ENCODE measurements around the gene SMPX. TPM values are rescaled to one million over a fixed set of nuclear protein-coding genes. Genes with fewer than 3 reads are reported as not detected.

SMPX gene
- polyA plus RNA-seq, 2 of the 4 experiments (the other 2 are of a cell fraction), result 0.13 to 0.23 TPM

- no peak for FAIRE-seq
- WGBS (ENCODE audit: missing lambda C conversion rate), result 32% methylated on average over 3 of the region's 3 CpGs
- ChIA-PET POLR2A (no interaction called here), CTCF (no interaction called here)
- H3K9me3 ChIP-seq, result no peaks in the 10 kb centered on the region
- TF ChIP-seq RNF2 (IDR thresholded peaks at IDR 0.05; ENCODE audit: borderline replicate concordance, low read depth), result no peak
- TF ChIP-seq E2F6 (IDR thresholded peaks at IDR 0.05; ENCODE audit: borderline replicate concordance, low read depth), result no peak
- TF ChIP-seq ZNF302 (CRISPR knock-in tag; IDR thresholded peaks at IDR 0.05), result no peak
- TF ChIP-seq HEYL (CRISPR knock-in tag; IDR thresholded peaks at IDR 0.05), result no peak
- TF ChIP-seq MAX (IDR thresholded peaks at IDR 0.05), result no peak
- no peak for TF ChIP-seq NR3C1 (IDR thresholded peaks at IDR 0.05)
- no peak for TF ChIP-seq RCOR1 (IDR thresholded peaks at IDR 0.05; ENCODE audit: low read depth, low read length)
- no peak for TF ChIP-seq ZC3H11A (IDR thresholded peaks at IDR 0.05)
- no peak for TF ChIP-seq CTCF (IDR thresholded peaks at IDR 0.05)
- TF ChIP-seq EP300 (IDR thresholded peaks at IDR 0.05), result no peak
- no peak for TF ChIP-seq HOXB13 (CRISPR knock-in tag; IDR thresholded peaks at IDR 0.05; ENCODE audit: low read depth)
- no peak for TF ChIP-seq FOSL2 (IDR thresholded peaks at IDR 0.05)
- TF ChIP-seq FOSL2 (CRISPR knock-in tag; IDR thresholded peaks at IDR 0.05), result no peak
- TF ChIP-seq ESRRA (IDR thresholded peaks at IDR 0.05; ENCODE audit: borderline replicate concordance, low read length), result no peak
- no peak for TF ChIP-seq PHF8 (IDR thresholded peaks at IDR 0.05; ENCODE audit: borderline replicate concordance, low read depth)
- no peak overlapping the region for H3K4me3 ChIP-seq
- H3K27ac ChIP-seq, result no peak overlapping the region
- no peak for DNase-seq (ENCODE audit: low read depth in 1 of 2, low spot score in 1 of 2)
- H3K4me1 ChIP-seq, result no peaks in the 10 kb centered on the region
- no peak overlapping the region for H3K4me2 ChIP-seq
- no peak for ATAC-seq
These were observed 36.7 kb downstream of the SMPX start for GRCh38 chrX:21721195-21721594.

GRCh38 chrX:21718575-21718974 lies 39.3 kb downstream of the SMPX start:
- H3K27ac ChIP-seq, result no peak overlapping the region
- TF ChIP-seq RARB (CRISPR knock-in tag; IDR thresholded peaks at IDR 0.05) (no peak), ATOH8 (CRISPR knock-in tag; IDR thresholded peaks at IDR 0.05; ENCODE audit: low read depth) (no peak)
- POLR2A ChIA-PET, result no interaction called here
- CTCF ChIA-PET, result interaction anchor here (1.2 kb wide), 1 partner anchor 1189 kb away, joined by 3 read pairs; no protein-coding TSS in a partner anchor
- H3K4me2 ChIP-seq, result no peak overlapping the region
- DNase-seq (ENCODE audit: low read depth in 1 of 2, low spot score in 1 of 2), result no peak
- no peaks in the 10 kb centered on the region for H3K4me1 ChIP-seq
- ATAC-seq, result no peak
- H3K9me3 ChIP-seq, result no peaks in the 10 kb centered on the region
- 74% methylated on average over 5 of the region's 5 CpGs for WGBS (ENCODE audit: missing lambda C conversion rate)
- FAIRE-seq, result no peak
- no peak overlapping the region for H3K4me3 ChIP-seq

- no peaks in the 10 kb centered on the region for H3K4me1 ChIP-seq
- ATAC-seq, result no peak
- 78% methylated on average over 7 of the region's 7 CpGs for WGBS (ENCODE audit: missing lambda C conversion rate)
- POLR2A ChIA-PET, result no interaction called here
- CTCF ChIA-PET, result interaction anchor here (1.2 kb wide), 1 partner anchor 1188 kb away, joined by 3 read pairs; no protein-coding TSS in a partner anchor
- DNase-seq (ENCODE audit: low read depth in 1 of 2, low spot score in 1 of 2), result no peak
- no peak for FAIRE-seq
- no peak overlapping the region for H3K4me2 ChIP-seq
- H3K4me3 ChIP-seq, result no peak overlapping the region
- H3K9me3 ChIP-seq, result no peaks in the 10 kb centered on the region
- no peak overlapping the region for H3K27ac ChIP-seq
- TF ChIP-seq MAZ (IDR thresholded peaks at IDR 0.05; ENCODE audit: borderline replicate concordance, low read depth, low read length) (no peak), CHD4 (IDR thresholded peaks at IDR 0.05; ENCODE audit: borderline replicate concordance) (no peak), REST (IDR thresholded peaks at IDR 0.05) (no peak), CEBPB (IDR thresholded peaks at IDR 0.05) (no peak), CBX2 (IDR thresholded peaks at IDR 0.05; ENCODE audit: borderline replicate concordance, low read depth) (no peak), PHF8 (IDR thresholded peaks at IDR 0.05; ENCODE audit: borderline replicate concordance, low read depth) (no peak), HEYL (CRISPR knock-in tag; IDR thresholded peaks at IDR 0.05) (no peak), GATA3 (IDR thresholded peaks at IDR 0.05; ENCODE audit: borderline replicate concordance) (no peak), NPAS2 (CRISPR knock-in tag; IDR thresholded peaks at IDR 0.05; ENCODE audit: borderline replicate concordance) (no peak)
These were observed 40.1 kb downstream of the SMPX start for GRCh38 chrX:21717802-21718201.

All from A549 (cell line).